Measurements from ENCODE around the gene ZFTA.

Gene ZFTA

GRCh38 chr11:63720611-63721010, 48.0 kb downstream of the ZFTA start:
- no peak overlapping the region for H3K27ac ChIP-seq (ENCODE audit: low read depth, low read length)
- no peaks in the 10 kb centered on the region for H3K27me3 ChIP-seq (ENCODE audit: control insufficient read depth, insufficient read depth, low read length)
- no peaks in the 10 kb centered on the region for H3K4me1 ChIP-seq (ENCODE audit: control insufficient read depth, insufficient read depth, low read length)
- no peak overlapping the region for H3K4me3 ChIP-seq (ENCODE audit: low read length)
- H3K36me3 ChIP-seq (ENCODE audit: control insufficient read depth, insufficient read depth, low read length), result no peaks in the 10 kb centered on the region
- no peak overlapping the region for H3K9ac ChIP-seq (ENCODE audit: low read length)

GRCh38 chr11:63719987-63720386, 48.6 kb downstream of the ZFTA start:
- no peak overlapping the region for H3K4me3 ChIP-seq (ENCODE audit: low read length)
- H3K36me3 ChIP-seq (ENCODE audit: control insufficient read depth, insufficient read depth, low read length), result no peaks in the 10 kb centered on the region
- H3K4me1 ChIP-seq (ENCODE audit: control insufficient read depth, insufficient read depth, low read length), result no peaks in the 10 kb centered on the region
- H3K9ac ChIP-seq (ENCODE audit: low read length), result no peak overlapping the region
- H3K27ac ChIP-seq (ENCODE audit: low read depth, low read length), result no peak overlapping the region
- H3K27me3 ChIP-seq (ENCODE audit: control insufficient read depth, insufficient read depth, low read length), result no peaks in the 10 kb centered on the region

GRCh38 chr11:63719001-63719400, 49.6 kb downstream of the ZFTA start:
- H3K9ac ChIP-seq (ENCODE audit: low read length), result no peak overlapping the region
- no peaks in the 10 kb centered on the region for H3K27me3 ChIP-seq (ENCODE audit: control insufficient read depth, insufficient read depth, low read length)

More at GRCh38 chr11:63719001-63719400, 49.6 kb downstream of the ZFTA start:
- Histone ChIP-seq H3K36me3 (ENCODE audit: control insufficient read depth, insufficient read depth, low read length) (no peaks in the 10 kb centered on the region), H3K4me3 (ENCODE audit: low read length) (no peak overlapping the region), H3K4me1 (ENCODE audit: control insufficient read depth, insufficient read depth, low read length) (no peaks in the 10 kb centered on the region), H3K27ac (ENCODE audit: low read depth, low read length) (no peak overlapping the region)

Measured in rectal smooth muscle tissue (tissue), 1 donor.